Melanocyte of skin (primary cell): ENCODE measurements around the gene CEACAM8. TPM values are rescaled to one million over a fixed set of nuclear protein-coding genes. Genes with fewer than 3 reads are reported as not detected.

ENCODE experiments used
- total RNA-seq, 2 donors: library from RNA; depleted of rRNA; stranded (reverse); fragments of >200 nt; gene quantifications; 2 replicates each; pipeline ENCODE4 v1.2.3, GENCODE V29; 2012

The CEACAM8 gene
- total RNA-seq = not detected

DNA sequence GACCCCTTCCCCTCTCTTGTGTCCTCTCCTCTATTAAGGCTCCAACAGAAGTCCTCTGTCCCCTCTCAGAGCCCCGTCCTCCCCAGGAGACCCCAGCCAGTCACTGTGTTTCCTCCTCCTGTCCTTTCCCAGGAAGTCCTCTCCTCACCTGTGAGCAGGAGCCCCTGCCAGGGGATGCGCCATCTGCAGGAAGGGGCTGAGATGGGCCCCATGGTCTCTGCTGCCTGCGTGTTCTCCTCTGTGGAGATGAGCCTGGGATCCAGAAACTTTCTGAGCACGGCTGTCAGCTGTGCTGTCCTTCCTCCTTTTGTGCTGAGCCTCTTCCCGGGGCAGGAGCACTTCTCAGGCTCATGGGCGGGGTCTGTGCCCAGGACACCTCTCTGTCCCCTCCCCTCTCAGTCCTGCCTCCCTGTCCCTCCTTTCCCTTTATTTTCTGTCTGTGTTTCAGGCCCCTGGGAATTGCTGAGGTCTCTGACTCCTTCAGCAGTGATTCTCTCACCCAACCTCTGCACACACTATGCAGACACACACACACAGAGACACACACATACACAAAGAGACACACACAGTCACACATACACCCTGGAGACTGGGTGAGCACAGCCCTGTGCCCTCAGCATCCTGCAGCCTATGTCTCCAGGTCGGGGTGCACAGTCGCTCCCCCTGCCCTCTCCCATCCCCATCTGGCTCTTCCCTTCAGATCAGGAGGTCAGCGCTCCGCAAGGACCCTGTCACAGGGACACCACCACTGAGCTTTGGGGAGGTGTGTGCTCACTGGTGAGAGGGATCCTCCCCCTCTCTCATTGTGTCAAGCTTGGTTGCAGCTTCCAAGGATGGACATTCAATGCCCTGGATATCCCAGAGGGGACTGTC lies at the start of gene CEACAM8:
Gene CEACAM8 (minus strand): TSS at position 308 of the 873 bp plus-strand sequence. CDS start 96 bp downstream, at position 212.

Other genes with a start within 250 kb of the CEACAM8 start
- under 1 TPM in 1 of 2 donors, not detected in 1; 0.67 TPM for gene CNFN, start 204.6 kb downstream of the CEACAM8 start, total RNA-seq
- gene LIPE, start 167.5 kb downstream of the CEACAM8 start, total RNA-seq = 10 to 100 TPM; 11.7 to 27.0 TPM
- not detected for gene CXCL17, start 152.0 kb downstream of the CEACAM8 start, total RNA-seq
- 10 to 100 TPM in 1 of 2 donors, 1 to 10 TPM in 1; 9.3 to 19.3 TPM for gene CEACAM1, start 66.4 kb downstream of the CEACAM8 start, total RNA-seq
- not detected for gene PSG3, start 145.6 kb upstream of the CEACAM8 start, total RNA-seq
- not detected for gene PSG8, start 170.8 kb upstream of the CEACAM8 start, total RNA-seq